HG03095 (cell line): ENCODE results near the gene HCN2.
"Not testable (repeated sequence)": the region's sequence is repeated elsewhere in the genome, so short reads cannot be mapped to it uniquely, and the experiment has no call there.

Experiments used
- ATAC-seq: cut with Tn5 transposase; IDR thresholded peaks from one replicate; pipeline ENCODE4 v1.9.1; 2021; ENCODE audit warnings: moderate library complexity; ENCODE audit not compliant: unreplicated experiment

The HCN2 gene

GRCh38 chr19:584240-585001 is 5.3 kb upstream of the HCN2 start:
- ATAC-seq = no peak

GRCh38 chr19:585146-585545 is 4.5 kb upstream of the HCN2 start:
- not testable (repeated sequence) for ATAC-seq

- ATAC-seq = no peak
Observed at GRCh38 chr19:585551-586110, 4.0 kb upstream of the HCN2 start.

- no peak for ATAC-seq
Observed at GRCh38 chr19:588093-588740, 1.5 kb upstream of the HCN2 start.

- ATAC-seq = no peak
Observed at GRCh38 chr19:588741-589692, 664 bp upstream of the HCN2 start.

GRCh38 chr19:590396-590745 is 690 bp downstream of the HCN2 start:
- no peak for ATAC-seq

GRCh38 chr19:590750-591098 is 1.0 kb downstream of the HCN2 start:
- no peak for ATAC-seq

- ATAC-seq = no peak
Observed at GRCh38 chr19:591099-591958, 1.6 kb downstream of the HCN2 start.

GRCh38 chr19:592101-592500 is 2.4 kb downstream of the HCN2 start:
- no peak for ATAC-seq

GRCh38 chr19:593055-593454 is 3.4 kb downstream of the HCN2 start:
- no peak for ATAC-seq

GRCh38 chr19:593505-593904 is 3.8 kb downstream of the HCN2 start:
- no peak for ATAC-seq

GRCh38 chr19:594265-594870 is 4.7 kb downstream of the HCN2 start:
- ATAC-seq = no peak

GRCh38 chr19:595326-596262 is 5.9 kb downstream of the HCN2 start:
- no peak for ATAC-seq

GRCh38 chr19:596263-596655 is 6.6 kb downstream of the HCN2 start:
- no peak for ATAC-seq

GRCh38 chr19:597406-598315 is 8.0 kb downstream of the HCN2 start:
- no peak for ATAC-seq

GRCh38 chr19:601310-601709 is 11.6 kb downstream of the HCN2 start:
- ATAC-seq = no peak

- ATAC-seq = no peak
Observed at GRCh38 chr19:601790-602189, 12.1 kb downstream of the HCN2 start.
